ENCODE results near the gene ARID3A. TPM values are rescaled to one million over a fixed set of nuclear protein-coding genes. Genes with fewer than 3 reads are reported as not detected.

Gene ARID3A
- total RNA-seq, 1 donor from 2014 or later, result 6.6 TPM

DNA sequence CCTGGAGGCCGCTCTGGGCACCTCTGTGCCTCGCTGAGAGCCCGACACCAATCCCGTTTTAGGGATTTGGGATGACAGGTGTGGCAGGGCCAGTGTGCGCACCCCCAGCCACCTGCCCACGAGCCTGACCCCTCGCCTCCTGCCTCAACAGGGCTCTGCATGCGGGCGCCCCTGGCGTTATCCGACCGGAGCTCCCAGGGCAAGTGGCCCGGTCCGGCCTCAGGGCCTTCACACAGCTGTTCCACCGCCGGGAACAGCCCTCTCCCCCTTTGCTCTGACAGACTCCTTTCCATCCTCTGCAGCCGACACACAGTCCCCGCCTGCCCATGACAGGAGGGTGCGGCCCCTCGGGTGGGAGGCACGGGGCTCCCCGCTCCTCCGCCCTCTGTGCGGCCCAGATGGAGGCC is 51.2 kb downstream of the ARID3A start:
- no peaks in the 10 kb centered on the region for H3K9me3 Mint-ChIP-seq (ENCODE audit: low read depth)
- DNase-seq (ENCODE audit: low spot score), result peak; percentile 87
- TF ChIP-seq, protein P1, sequence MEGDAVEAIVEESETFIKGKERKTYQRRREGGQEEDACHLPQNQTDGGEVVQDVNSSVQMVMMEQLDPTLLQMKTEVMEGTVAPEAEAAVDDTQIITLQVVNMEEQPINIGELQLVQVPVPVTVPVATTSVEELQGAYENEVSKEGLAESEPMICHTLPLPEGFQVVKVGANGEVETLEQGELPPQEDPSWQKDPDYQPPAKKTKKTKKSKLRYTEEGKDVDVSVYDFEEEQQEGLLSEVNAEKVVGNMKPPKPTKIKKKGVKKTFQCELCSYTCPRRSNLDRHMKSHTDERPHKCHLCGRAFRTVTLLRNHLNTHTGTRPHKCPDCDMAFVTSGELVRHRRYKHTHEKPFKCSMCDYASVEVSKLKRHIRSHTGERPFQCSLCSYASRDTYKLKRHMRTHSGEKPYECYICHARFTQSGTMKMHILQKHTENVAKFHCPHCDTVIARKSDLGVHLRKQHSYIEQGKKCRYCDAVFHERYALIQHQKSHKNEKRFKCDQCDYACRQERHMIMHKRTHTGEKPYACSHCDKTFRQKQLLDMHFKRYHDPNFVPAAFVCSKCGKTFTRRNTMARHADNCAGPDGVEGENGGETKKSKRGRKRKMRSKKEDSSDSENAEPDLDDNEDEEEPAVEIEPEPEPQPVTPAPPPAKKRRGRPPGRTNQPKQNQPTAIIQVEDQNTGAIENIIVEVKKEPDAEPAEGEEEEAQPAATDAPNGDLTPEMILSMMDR (IDR thresholded peaks at IDR 0.05), result no peak
- H3K4me3 Mint-ChIP-seq (ENCODE audit: unreplicated experiment), result no peak overlapping the region
- H3K36me3 Mint-ChIP-seq (ENCODE audit: low read depth), result peaks cover 2% of the 10 kb centered on the region
- H3K27ac Mint-ChIP-seq (ENCODE audit: unreplicated experiment), result no peak overlapping the region
- no peaks in the 10 kb centered on the region for H3K4me1 Mint-ChIP-seq (ENCODE audit: low read depth)
- H3K27me3 Mint-ChIP-seq (ENCODE audit: low read depth), result no peaks in the 10 kb centered on the region

DNA sequence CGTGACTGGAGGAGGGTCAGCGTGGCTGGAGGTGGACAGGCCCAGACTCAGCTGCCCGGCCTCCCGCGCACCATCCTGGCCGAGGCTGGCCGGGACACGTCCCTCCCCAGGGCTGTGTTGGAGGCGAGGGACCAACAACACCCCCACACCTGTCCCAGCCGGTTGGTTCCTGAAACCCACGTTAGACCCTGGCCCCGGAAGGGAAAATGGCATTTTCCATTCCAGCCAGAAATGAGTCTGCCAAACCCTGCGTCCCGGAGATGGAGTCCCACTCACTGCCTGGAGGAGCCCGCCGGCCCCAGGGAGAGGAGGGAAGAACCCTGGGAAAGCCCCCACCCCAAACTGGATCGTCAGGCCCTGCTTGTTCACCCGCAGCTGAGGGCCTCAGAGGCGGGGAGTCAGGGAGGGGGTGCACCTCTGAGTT is 53.5 kb downstream of the ARID3A start:
- no peak overlapping the region for H3K27ac Mint-ChIP-seq (ENCODE audit: unreplicated experiment)
- H3K9me3 Mint-ChIP-seq (ENCODE audit: low read depth), result no peaks in the 10 kb centered on the region
- TF ChIP-seq, protein P1 (IDR thresholded peaks at IDR 0.05), result no peak
- DNase-seq (ENCODE audit: low spot score), result no peak
- H3K36me3 Mint-ChIP-seq (ENCODE audit: low read depth), result no peaks in the 10 kb centered on the region
- H3K4me1 Mint-ChIP-seq (ENCODE audit: low read depth), result peaks cover 2% of the 10 kb centered on the region
- H3K27me3 Mint-ChIP-seq (ENCODE audit: low read depth), result no peaks in the 10 kb centered on the region
- no peak overlapping the region for H3K4me3 Mint-ChIP-seq (ENCODE audit: unreplicated experiment)

DNA sequence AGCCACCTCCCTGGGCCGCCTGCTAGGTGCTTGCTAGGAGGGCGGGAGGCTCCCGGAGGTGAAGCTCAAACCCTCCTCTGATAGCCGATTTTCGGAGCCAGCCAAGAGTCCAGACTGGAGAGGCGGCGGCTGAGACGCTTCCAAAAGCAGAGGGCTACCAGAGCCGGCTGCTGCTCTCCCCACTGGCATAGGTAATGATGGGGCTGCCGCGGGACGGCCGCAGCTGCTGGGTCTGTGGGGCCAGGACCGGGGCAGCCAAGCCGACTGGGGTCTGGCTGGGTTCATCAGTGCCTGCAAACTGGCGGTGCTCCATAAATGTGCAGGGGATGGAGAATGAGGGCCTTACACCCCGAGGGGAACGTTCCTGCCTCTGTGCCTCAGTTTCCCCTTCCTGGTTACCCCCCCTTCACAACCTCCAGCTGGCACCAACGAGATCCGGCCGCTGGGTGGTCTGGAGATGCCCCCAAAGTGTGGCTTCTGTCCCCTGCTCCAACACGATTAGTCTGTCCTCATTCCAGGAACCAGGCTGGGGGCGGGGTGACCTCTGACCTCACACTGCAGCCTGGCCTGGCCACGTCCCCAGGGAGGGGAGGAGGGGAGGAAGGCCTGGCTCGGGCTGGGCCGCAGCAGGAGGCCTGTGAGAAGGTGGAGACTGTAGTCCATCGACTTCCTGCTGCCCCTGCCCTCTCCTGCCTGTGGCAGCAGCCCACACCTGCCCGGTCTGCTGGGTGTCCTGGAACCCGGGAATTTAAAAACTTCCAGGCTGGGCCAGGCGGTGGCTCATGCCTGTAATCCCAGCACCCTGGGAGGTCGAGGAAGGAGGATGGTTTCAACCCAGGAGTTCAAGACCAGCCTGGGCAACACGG is 54.5 kb downstream of the ARID3A start:
- H3K27me3 Mint-ChIP-seq (ENCODE audit: low read depth), result no peaks in the 10 kb centered on the region
- no peak overlapping the region for H3K27ac Mint-ChIP-seq (ENCODE audit: unreplicated experiment)
- no peaks in the 10 kb centered on the region for H3K9me3 Mint-ChIP-seq (ENCODE audit: low read depth)
- H3K4me1 Mint-ChIP-seq (ENCODE audit: low read depth), result peaks cover 9% of the 10 kb centered on the region
- TF ChIP-seq, protein P1 (IDR thresholded peaks at IDR 0.05), result no peak
- H3K36me3 Mint-ChIP-seq (ENCODE audit: low read depth), result no peaks in the 10 kb centered on the region
- H3K4me3 Mint-ChIP-seq (ENCODE audit: unreplicated experiment), result no peak overlapping the region
- no peak for DNase-seq (ENCODE audit: low spot score)

GRCh38 chr19:982567-983170 is 56.8 kb downstream of the ARID3A start:
- H3K9me3 Mint-ChIP-seq (ENCODE audit: low read depth), result no peaks in the 10 kb centered on the region
- H3K4me1 Mint-ChIP-seq (ENCODE audit: low read depth), result peaks cover 12% of the 10 kb centered on the region
- TF ChIP-seq, protein P1 (IDR thresholded peaks at IDR 0.05), result peak; percentile 95
- DNase-seq (ENCODE audit: low spot score), result no peak
- H3K27ac Mint-ChIP-seq (ENCODE audit: unreplicated experiment), result no peak overlapping the region
- H3K27me3 Mint-ChIP-seq (ENCODE audit: low read depth), result no peaks in the 10 kb centered on the region
- H3K36me3 Mint-ChIP-seq (ENCODE audit: low read depth), result peaks cover 4% of the 10 kb centered on the region
- peak overlapping the region; percentile 25 for H3K4me3 Mint-ChIP-seq (ENCODE audit: unreplicated experiment)

DNA sequence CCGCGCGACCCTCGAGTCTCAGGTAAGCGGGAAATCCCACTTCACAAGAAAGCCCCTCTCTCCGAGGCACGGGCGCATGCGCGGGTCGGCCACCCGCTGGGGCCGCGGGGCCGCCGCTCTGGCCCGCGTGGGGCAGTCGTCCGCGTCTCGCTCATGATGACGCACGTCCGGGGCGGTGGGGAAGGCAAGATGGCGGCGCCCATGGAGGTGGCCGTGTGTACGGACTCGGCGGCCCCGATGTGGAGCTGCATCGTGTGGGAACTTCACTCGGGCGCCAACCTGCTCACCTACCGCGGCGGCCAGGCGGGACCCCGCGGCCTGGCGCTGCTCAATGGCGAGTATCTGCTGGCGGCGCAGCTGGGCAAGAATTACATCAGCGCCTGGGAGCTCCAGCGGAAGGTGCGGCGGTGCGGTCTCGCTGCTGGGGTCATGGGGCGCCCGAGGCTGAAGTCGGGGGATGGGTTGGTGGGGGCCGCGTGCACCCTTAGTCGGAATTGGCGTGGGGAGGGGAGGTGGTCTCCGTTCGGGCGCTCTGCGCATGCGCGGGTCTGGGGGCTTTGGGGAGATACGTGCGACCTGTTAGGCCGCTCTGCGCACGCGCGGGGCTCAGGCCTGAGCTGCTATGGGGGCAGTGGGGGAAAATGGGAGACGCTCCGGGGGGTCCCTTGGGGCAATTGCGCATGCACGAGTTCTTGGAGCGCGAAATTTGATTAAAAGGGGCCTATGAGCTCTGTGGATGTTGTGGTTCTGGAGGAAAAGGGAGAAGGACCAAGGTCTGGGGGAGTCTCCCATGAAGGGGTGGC is 58.5 kb downstream of the ARID3A start, which contains the start of gene WDR18:
Gene WDR18, plus strand, starts transcription at position 181 of the 803 bp plus-strand sequence. Its CDS starts 9 bp downstream, at position 190.
- peaks cover 12% of the 10 kb centered on the region for H3K4me1 Mint-ChIP-seq (ENCODE audit: low read depth)
- TF ChIP-seq, protein P1 (IDR thresholded peaks at IDR 0.05), result peak; percentile 22
- H3K4me3 Mint-ChIP-seq (ENCODE audit: unreplicated experiment), result peak within 1 kb of the TSS; percentile 94
- H3K9me3 Mint-ChIP-seq (ENCODE audit: low read depth), result no peaks in the 10 kb centered on the region
- no peaks in the 10 kb centered on the region for H3K27me3 Mint-ChIP-seq (ENCODE audit: low read depth)
- H3K27ac Mint-ChIP-seq (ENCODE audit: unreplicated experiment), result peak within 1 kb of the TSS; percentile 94
- DNase-seq (ENCODE audit: low spot score), result peak; percentile 98
- peaks cover 5% of the 10 kb centered on the region for H3K36me3 Mint-ChIP-seq (ENCODE audit: low read depth)
